ENCODE results near the gene ZNF521.

GRCh38 chr18:25244924-25245698, 106.9 kb downstream of the ZNF521 start:
- no peak for TF ChIP-seq PPARA (CRISPR knock-in tag; IDR thresholded peaks at IDR 0.05; ENCODE audit: borderline replicate concordance)
- TF ChIP-seq ESRRG (CRISPR knock-in tag; IDR thresholded peaks at IDR 0.05), result no peak
- TF ChIP-seq RARB (CRISPR knock-in tag; IDR thresholded peaks at IDR 0.05), result no peak
- TF ChIP-seq, protein P1, sequence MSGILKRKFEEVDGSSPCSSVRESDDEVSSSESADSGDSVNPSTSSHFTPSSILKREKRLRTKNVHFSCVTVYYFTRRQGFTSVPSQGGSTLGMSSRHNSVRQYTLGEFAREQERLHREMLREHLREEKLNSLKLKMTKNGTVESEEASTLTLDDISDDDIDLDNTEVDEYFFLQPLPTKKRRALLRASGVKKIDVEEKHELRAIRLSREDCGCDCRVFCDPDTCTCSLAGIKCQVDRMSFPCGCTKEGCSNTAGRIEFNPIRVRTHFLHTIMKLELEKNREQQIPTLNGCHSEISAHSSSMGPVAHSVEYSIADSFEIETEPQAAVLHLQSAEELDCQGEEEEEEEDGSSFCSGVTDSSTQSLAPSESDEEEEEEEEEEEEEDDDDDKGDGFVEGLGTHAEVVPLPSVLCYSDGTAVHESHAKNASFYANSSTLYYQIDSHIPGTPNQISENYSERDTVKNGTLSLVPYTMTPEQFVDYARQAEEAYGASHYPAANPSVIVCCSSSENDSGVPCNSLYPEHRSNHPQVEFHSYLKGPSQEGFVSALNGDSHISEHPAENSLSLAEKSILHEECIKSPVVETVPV (CRISPR knock-in tag; IDR thresholded peaks at IDR 0.05), result no peak
- TF ChIP-seq ZNF8 (CRISPR knock-in tag; IDR thresholded peaks at IDR 0.05), result no peak
- TF ChIP-seq ARNTL (CRISPR knock-in tag; IDR thresholded peaks at IDR 0.05; ENCODE audit: borderline replicate concordance, low read depth), result no peak

Data from SK-N-SH treated with all-trans-retinoic acid at 6 μM for 48 hours (cell line).